Heart right ventricle (tissue), 16 donors: ENCODE data around the gene STEEP1. TPM values are rescaled to one million over a fixed set of nuclear protein-coding genes. Genes with fewer than 3 reads are reported as not detected.

ENCODE experiments used
- ATAC-seq, 8 donors: fragments of 200-7000 bp; cut with Tn5 transposase; one replicate each; pipeline ENCODE4 v1.9.1; 2020; ENCODE audit warnings: mild to moderate bottlenecking in 8 of 8, moderate library complexity in 8 of 8, moderate number of reproducible peaks in 1 of 8
- DNase-seq, 2 donors: peaks; one replicate each; pipeline ENCODE4 v3.0.0-alpha.2; 2020
- H3K27ac ChIP-seq, 10 donors: fragments of 200-600 bp; sonication (generic) in 2 of 10; one replicate each; pipeline versions ENCODE4 v1.5.0 to v1.8.0; 2020 to 2022; ENCODE audit warnings: mild to moderate bottlenecking in 3 of 10
- H3K27me3 ChIP-seq, 7 donors: fragments of 200-600 bp; one replicate each; pipeline ENCODE4 v1.8.0; 2021 to 2022; ENCODE audit warnings: mild to moderate bottlenecking in 2 of 7
- H3K36me3 ChIP-seq, 9 donors: fragments of 200-600 bp; sonication (generic) in 1 of 9; one replicate each; pipeline versions ENCODE4 v1.5.0 to v1.8.0; 2020 to 2022; ENCODE audit warnings: mild to moderate bottlenecking in 2 of 9
- H3K4me1 ChIP-seq, 9 donors: fragments of 200-600 bp; sonication (generic) in 1 of 9; one replicate each; pipeline versions ENCODE4 v1.5.0 to v1.8.0; 2020 to 2022; ENCODE audit warnings: mild to moderate bottlenecking in 4 of 9
- H3K4me3 ChIP-seq, 10 donors: fragments of 200-600 bp; sonication (generic) in 2 of 10; one replicate each; pipeline versions ENCODE4 v1.5.0 to v1.8.0; 2020 to 2022; ENCODE audit warnings: mild to moderate bottlenecking in 7 of 10, moderate library complexity in 2 of 10
- H3K9me3 ChIP-seq, 11 donors: fragments of 200-600 bp in 10 of 11; sonication (generic) in 2 of 11; one replicate each; pipeline versions ENCODE4 v1.5.0 to v1.8.0; 2013 to 2022; ENCODE audit warnings: mild to moderate bottlenecking in 2 of 11, control low read depth in 1 of 11, moderate library complexity in 1 of 11
- WGBS, 2 donors: extraction: QIAGEN DNeasy Blood & Tissue Kit; methylation state at CpG; one replicate each; pipeline ENCODE4 v1.1.7; 2013; ENCODE audit warnings: inconsistent platforms in 1 of 2; 5-methylcytosine and 5-hydroxymethylcytosine counted together
- intact Hi-C, 10 donors: fragments of 100-400 bp; cut with DNase I; formaldehyde crosslinking; loops; one replicate each; pipeline versions ENCODE4 v1.11.1 to v1.14.2; 2022
- polyA plus RNA-seq, 2 donors: library from polyadenylated mRNA; stranded (reverse); fragments of 200-250 nt; gene quantifications; one replicate each; pipeline ENCODE4 v1.2.3, GENCODE V29; 2013
- total RNA-seq, 10 donors: library from RNA; stranded (reverse); fragmentation: NEBNext Ultra II Directional in 3 of 10; extraction: Animal tissue kit (Norgen Biotek cat#: 25700) in 3 of 10; gene quantifications; one replicate each; pipeline versions ENCODE4 v1.2.1 to v1.2.4, GENCODE V29; 2021 to 2023
- TF ChIP-seq, protein P1 (sequence below), 9 donors: fragments of 200-600 bp; sonication (generic) in 2 of 9; IDR thresholded peaks; one replicate each; pipeline versions ENCODE4 v1.5.0 to v1.8.0; 2021 to 2022; ENCODE audit warnings: antibody characterized with exemption in 9 of 9, mild to moderate bottlenecking in 5 of 9, moderate library complexity in 1 of 9
- donor health status: Arrhythmogenic right ventricular cardiomyopathy.
- donor health status: ischemic (EF 13 %, LVEDD 7.1; RV severe dilation, severe dysfunction).
- donor health status: healthy with polysubstance abuse.
- donor health status: DM: no; HTN: yes; CAD: no.
- donor health status: DM: no; HTN: no; CAD: no.
- donor health status: ischemic (EF 25% LVEDD 6.9; RV normal size, moderate dysfunction).
- donor health status: ischemic (EF 25% LVEDD 5.7; RV mildly dilated, moderate dysfunction).
- donor health status: healthy.
- donor health status: DM: yes; HTN: yes; CAD: no.
- donor health status: Ischemic cardiomyopathy.
- donor health status: ischemic (EF 35%, LVEDD 5.7; RV mildly dilated, moderate dysfunction).
- donor health status: nonischemic (EF 11% LVEDD 7.7; RV severe dilation, severe dysfunction).
- donor health status: DM: yes; HTN: yes; CAD: no.
- donor health status: PGD.
- donor health status: ischemic (EF 29% LVEDD 5.4; RV normal size, mild dysfunction).
- donor health status: nonischemic (EF 23%, LVEDD 6.1; RV moderate dilation, normal function).

The STEEP1 gene
- total and polyA plus RNA-seq, 12 donors = 2.7 to 24.0 (median 18.6) TPM

DNA sequence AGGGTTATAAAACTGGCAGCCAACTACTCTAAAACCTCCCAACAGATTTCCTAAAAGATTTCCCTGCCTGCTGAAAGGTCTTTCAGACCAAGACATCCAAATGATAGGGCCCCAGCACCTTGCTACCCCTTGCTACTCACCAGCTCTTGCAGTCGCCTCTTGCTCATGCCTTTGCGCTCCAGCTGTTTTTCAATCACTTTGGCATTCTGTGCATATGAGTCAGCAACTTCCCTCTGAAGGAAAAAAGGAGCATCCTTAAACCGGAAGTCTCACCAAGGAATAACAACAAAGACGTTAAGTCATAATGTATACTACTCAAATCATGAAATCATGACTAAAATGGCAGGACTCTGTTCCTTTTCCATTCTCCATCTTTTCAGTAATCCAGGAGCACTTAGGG, 24.0 kb downstream of the STEEP1 start:
- peak overlapping the region in 2 of 10 donors; percentile 27 to 28 for H3K27ac ChIP-seq

DNA sequence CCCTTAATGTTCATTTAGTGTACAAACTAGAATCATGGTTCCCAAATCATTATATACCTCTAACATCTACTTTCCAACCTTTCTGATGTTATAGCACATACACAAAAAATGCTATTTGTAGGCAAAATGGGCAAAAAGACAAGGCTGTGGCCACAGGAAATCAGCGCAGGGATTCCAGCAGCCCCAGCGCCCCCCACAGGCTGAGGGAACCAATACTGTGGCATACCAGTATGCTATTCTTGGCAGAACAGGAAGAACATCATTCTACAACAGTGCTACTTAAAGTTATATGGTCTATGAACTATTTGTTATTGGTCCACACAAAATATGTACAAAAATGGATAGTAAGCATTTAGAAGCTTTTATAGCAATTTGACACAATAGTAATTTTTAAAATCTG, 25.3 kb downstream of the STEEP1 start:
- Histone ChIP-seq H3K36me3 (peaks cover 0 to 48% (median 0%) of the 10 kb centered on the region in 9 donors), H3K27me3 (no peaks in the 10 kb centered on the region), H3K27ac (no peak overlapping the region), H3K9me3 (no peaks in the 10 kb centered on the region), H3K4me3 (no peak overlapping the region), H3K4me1 (peaks cover 0 to 3% (median 0%) of the 10 kb centered on the region in 9 donors)
- DNase-seq = no peak
- intact Hi-C loops = no loop called here
- ATAC-seq = no peak
- TF ChIP-seq, protein P1, sequence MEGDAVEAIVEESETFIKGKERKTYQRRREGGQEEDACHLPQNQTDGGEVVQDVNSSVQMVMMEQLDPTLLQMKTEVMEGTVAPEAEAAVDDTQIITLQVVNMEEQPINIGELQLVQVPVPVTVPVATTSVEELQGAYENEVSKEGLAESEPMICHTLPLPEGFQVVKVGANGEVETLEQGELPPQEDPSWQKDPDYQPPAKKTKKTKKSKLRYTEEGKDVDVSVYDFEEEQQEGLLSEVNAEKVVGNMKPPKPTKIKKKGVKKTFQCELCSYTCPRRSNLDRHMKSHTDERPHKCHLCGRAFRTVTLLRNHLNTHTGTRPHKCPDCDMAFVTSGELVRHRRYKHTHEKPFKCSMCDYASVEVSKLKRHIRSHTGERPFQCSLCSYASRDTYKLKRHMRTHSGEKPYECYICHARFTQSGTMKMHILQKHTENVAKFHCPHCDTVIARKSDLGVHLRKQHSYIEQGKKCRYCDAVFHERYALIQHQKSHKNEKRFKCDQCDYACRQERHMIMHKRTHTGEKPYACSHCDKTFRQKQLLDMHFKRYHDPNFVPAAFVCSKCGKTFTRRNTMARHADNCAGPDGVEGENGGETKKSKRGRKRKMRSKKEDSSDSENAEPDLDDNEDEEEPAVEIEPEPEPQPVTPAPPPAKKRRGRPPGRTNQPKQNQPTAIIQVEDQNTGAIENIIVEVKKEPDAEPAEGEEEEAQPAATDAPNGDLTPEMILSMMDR (IDR thresholded peaks at IDR 0.05) = peak in 1 of 9 donors; percentile 8
- 39 to 49% methylated on average over 2 of the region's 2 CpGs for WGBS, 2 donors

More for the DNA sequence above, 24.0 kb downstream of the STEEP1 start:
- TF ChIP-seq, protein P1 (IDR thresholded peaks at IDR 0.05) = no peak
- Histone ChIP-seq H3K36me3 (peaks cover 0 to 48% (median 0%) of the 10 kb centered on the region in 9 donors), H3K27me3 (no peaks in the 10 kb centered on the region), H3K9me3 (no peaks in the 10 kb centered on the region), H3K4me1 (peaks cover 0 to 3% (median 0%) of the 10 kb centered on the region in 9 donors), H3K4me3 (no peak overlapping the region)
- peak in 1 of 8 donors; percentile 20 for ATAC-seq
- intact Hi-C loops = no loop called here
- WGBS, 2 donors = 61 to 62% methylated on average over 4 of the region's 4 CpGs
- no peak for DNase-seq

DNA sequence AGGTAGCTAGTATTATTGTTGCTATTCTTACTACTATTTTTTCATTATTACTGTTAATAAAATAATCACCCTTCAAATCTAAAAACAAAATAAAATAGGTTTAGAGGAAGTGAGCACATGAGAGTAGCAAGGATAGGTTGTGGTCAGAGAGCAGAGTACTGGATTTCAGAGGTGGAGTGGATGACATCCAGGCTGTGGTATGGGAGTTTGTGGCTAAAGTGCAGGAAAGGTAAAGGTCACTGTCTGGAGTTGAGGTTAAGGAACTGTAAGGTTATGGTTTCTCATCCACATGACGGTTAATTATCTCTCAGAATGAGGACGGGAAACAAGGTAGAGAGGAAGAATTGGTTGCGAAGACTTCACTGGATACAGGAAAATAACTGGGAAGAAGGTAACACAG, 27.7 kb downstream of the STEEP1 start:
- H3K27ac ChIP-seq = no peak overlapping the region
- no peaks in the 10 kb centered on the region for H3K27me3 ChIP-seq
- intact Hi-C loops = no loop called here
- peaks cover 0 to 3% (median 0%) of the 10 kb centered on the region in 9 donors for H3K4me1 ChIP-seq
- peaks cover 0 to 46% (median 0%) of the 10 kb centered on the region in 9 donors for H3K36me3 ChIP-seq
- DNase-seq (no peak), ATAC-seq (no peak)
- 58 to 94% methylated on average over 3 of the region's 3 CpGs for WGBS, 2 donors
- TF ChIP-seq, protein P1 (IDR thresholded peaks at IDR 0.05) = no peak
- H3K9me3 ChIP-seq = no peaks in the 10 kb centered on the region
- H3K4me3 ChIP-seq = no peak overlapping the region

DNA sequence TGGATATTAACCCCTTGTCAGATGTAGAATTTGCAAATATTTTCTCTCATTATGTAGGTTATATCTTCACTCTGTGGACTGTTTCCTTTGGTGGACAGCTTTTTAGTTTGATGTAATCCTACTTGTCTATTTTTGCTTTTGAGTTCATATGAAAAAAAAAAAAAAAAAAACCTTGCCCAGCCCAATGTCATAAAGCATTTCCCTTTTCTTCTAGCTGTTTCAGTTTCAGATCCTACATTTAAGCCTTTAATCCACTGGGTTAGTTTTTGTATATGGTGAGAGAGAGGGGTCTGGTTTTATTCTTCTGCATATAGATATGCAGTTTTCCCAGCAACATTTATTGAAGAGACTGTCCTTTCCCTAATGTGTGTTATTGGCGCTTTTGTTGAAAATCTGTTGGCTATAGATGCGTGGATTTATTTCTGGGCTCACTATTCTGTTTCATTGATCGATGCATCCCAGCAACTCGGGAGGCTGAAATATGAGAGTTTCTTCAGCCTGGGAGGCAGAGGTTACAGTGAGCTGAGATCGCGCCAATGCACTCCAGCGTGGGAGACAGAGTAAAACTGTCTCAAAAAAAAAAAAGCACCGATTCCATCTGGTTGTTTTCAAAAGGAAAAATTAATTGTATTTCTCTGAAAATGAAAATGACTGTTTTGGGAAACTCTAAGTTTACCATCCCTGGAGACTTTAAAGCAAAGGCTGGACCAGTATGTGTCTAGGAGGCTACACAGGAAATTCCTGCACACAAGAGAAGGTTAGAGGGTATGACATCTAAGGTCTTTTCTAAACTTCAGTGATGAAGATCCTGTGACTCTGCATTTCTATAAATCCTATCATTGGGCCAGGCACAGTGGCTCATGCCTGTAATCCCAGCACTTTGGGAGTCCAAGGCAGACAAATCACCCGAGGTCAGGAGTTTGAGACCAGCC, 35.6 kb downstream of the STEEP1 start:
- 61 to 70% methylated on average over 9 of the region's 9 CpGs for WGBS, 2 donors
- TF ChIP-seq, protein P1 (IDR thresholded peaks at IDR 0.05) = no peak
- Histone ChIP-seq H3K36me3 (no peaks in the 10 kb centered on the region), H3K27ac (peak overlapping the region in 3 of 10 donors; percentile 5 to 22 (median 21)), H3K4me1 (no peaks in the 10 kb centered on the region), H3K4me3 (peak overlapping the region in 1 of 10 donors; percentile 1), H3K27me3 (peaks cover 0 to 7% (median 0%) of the 10 kb centered on the region in 7 donors), H3K9me3 (no peaks in the 10 kb centered on the region)
- ATAC-seq = peak in 4 of 8 donors; percentile 35 to 87 (median 58)
- intact Hi-C loops = no loop called here
- no peak for DNase-seq
